NK-92 (cell line): ENCODE data around the gene GPR162.

ENCODE experiments used
- DNase-seq: peaks from one replicate; lab custom pipeline; 2025; ENCODE audit not compliant: unreplicated experiment; lab: John Stamatoyannopoulos, UW

Gene GPR162, protein sequence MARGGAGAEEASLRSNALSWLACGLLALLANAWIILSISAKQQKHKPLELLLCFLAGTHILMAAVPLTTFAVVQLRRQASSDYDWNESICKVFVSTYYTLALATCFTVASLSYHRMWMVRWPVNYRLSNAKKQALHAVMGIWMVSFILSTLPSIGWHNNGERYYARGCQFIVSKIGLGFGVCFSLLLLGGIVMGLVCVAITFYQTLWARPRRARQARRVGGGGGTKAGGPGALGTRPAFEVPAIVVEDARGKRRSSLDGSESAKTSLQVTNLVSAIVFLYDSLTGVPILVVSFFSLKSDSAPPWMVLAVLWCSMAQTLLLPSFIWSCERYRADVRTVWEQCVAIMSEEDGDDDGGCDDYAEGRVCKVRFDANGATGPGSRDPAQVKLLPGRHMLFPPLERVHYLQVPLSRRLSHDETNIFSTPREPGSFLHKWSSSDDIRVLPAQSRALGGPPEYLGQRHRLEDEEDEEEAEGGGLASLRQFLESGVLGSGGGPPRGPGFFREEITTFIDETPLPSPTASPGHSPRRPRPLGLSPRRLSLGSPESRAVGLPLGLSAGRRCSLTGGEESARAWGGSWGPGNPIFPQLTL

DNA sequence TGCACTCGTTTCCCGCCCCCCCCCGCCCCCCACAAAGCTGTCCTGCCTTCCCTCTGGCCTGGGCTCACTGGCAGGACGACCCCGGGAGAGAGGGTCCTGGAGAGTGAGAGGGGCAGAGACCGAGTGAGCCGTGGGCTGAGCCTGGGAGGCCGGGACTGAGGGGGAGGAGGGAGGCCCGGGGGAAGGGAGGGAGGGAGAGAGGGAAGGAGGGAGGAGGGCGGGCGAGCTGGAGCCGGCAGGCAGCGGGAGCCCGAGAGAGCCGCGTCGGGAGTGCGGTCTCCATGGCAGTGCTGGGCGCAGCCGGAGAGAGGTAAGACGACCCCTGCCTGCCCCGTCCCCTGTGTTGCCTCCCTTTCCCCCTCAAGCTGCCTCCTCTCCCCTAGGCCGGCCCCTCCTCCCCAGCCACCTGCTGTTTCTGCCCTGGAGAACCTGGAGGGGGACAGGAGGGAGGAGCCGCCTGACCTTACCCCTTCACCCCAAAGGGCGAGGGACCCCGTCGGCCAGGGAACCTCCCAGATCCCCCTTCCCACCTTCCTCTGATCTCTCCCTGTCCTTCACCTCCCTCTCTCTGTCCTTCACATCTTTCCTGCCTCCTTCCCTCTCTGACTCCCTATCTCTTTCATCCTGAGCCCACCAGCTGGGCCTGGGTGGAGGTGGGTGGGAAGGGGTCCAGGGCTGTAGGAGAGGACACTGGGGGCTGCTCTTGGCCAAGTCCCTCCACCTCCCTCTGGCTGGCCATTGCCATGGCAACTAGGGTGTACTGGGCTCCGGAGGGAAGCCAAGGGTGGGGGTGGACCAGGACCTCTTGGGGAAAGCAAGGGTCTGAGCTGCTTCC lies at the start of gene GPR162:
TSS of gene GPR162 (plus strand) at position 231 of the 835 bp plus-strand sequence. CDS start 2,078 bp downstream, outside the sequence.
- no peak for DNase-seq

DNA sequence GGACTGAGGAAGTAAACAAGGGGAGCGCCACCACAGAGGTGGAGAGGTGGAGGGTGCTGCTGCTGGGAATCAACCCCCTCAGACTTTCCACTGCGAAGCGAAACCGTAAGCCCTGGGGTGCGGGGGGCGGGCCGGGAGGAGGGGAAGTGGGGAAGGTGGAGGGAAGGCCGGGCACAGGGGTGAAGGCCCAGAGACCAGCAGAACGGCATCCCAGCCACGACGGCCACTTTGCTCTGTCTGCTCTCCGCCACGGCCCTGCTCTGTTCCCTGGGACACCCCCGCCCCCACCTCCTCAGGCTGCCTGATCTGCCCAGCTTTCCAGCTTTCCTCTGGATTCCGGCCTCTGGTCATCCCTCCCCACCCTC lies 49.3 kb upstream of the GPR162 start, which contains the start of gene LAG3:
TSS of gene LAG3 (plus strand) at position 190 of the 365 bp plus-strand sequence. CDS start 333 bp downstream, outside the sequence.
- DNase-seq = no peak

DNA sequence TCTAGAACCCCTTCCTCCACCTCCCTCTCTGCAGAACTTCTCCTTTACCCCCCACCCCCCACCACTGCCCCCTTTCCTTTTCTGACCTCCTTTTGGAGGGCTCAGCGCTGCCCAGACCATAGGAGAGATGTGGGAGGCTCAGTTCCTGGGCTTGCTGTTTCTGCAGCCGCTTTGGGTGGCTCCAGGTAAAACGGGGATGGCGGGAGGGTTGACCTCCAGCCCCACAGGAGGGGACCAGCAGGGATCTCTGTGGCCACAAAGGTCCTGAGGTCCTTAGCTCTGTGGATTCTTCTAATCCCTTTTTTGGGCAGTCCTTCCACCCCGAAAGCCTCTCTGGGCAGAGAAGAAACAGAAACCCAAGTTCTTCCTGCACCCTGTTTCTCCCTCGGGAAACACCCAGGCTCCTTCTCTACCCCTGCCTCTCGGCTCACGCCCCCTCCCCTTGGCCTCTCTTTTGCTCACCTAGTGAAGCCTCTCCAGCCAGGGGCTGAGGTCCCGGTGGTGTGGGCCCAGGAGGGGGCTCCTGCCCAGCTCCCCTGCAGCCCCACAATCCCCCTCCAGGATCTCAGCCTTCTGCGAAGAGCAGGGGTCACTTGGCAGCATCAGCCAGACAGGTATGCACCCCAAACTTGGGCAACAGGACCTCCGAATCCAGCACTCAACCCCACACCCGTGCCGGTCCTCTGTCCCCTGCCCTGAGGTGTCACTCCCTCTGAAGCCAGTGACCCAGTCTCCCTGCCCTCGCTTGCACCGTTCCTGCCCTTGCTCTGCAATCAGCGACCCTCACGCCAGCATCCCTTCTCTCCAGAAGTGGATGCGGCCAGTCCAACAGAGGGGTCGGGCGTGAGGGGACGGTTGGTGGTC lies 48.7 kb upstream of the GPR162 start:
- no peak for DNase-seq

DNA sequence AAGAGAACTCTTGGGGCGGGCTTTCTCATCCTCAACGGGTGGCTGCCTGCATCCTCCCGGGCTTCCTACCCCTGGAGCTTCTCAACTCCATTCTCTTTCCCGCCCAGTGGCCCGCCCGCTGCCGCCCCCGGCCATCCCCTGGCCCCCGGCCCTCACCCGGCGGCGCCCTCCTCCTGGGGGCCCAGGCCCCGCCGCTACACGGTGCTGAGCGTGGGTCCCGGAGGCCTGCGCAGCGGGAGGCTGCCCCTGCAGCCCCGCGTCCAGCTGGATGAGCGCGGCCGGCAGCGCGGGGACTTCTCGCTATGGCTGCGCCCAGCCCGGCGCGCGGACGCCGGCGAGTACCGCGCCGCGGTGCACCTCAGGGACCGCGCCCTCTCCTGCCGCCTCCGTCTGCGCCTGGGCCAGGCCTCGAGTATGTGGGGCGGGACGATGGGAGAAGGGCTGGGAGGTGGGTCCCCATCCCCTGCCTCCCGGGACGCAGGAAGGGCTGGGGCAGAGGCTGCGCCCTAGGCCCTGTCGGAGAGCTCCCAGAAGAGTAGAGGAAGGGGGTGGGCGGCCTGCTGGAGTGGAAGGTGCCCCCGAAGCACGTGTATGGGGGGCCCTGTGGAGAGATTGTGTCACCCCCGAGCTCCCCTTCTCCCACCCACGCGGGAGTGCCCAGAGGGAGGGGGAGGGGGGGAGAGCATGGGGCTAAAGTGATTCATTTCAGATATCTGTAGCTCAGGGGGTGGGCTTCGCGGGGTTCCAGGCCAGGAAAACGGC lies 47.9 kb upstream of the GPR162 start:
- DNase-seq = no peak

DNA sequence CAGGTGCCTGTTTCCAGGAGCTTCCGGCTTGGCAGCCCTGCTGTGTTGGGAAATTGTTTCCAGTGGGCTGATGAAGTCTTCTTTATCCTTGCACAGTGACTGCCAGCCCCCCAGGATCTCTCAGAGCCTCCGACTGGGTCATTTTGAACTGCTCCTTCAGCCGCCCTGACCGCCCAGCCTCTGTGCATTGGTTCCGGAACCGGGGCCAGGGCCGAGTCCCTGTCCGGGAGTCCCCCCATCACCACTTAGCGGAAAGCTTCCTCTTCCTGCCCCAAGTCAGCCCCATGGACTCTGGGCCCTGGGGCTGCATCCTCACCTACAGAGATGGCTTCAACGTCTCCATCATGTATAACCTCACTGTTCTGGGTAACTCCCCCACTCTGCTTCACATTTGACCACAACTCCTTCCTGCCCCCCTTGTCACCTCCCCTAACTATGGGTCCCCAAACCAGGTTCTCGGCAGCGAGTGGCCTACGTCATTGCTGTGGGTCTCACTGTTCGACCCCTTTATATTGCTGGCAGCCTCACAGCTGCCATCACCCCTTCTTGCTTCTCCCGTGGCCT lies 47.0 kb upstream of the GPR162 start:
- no peak for DNase-seq

DNA sequence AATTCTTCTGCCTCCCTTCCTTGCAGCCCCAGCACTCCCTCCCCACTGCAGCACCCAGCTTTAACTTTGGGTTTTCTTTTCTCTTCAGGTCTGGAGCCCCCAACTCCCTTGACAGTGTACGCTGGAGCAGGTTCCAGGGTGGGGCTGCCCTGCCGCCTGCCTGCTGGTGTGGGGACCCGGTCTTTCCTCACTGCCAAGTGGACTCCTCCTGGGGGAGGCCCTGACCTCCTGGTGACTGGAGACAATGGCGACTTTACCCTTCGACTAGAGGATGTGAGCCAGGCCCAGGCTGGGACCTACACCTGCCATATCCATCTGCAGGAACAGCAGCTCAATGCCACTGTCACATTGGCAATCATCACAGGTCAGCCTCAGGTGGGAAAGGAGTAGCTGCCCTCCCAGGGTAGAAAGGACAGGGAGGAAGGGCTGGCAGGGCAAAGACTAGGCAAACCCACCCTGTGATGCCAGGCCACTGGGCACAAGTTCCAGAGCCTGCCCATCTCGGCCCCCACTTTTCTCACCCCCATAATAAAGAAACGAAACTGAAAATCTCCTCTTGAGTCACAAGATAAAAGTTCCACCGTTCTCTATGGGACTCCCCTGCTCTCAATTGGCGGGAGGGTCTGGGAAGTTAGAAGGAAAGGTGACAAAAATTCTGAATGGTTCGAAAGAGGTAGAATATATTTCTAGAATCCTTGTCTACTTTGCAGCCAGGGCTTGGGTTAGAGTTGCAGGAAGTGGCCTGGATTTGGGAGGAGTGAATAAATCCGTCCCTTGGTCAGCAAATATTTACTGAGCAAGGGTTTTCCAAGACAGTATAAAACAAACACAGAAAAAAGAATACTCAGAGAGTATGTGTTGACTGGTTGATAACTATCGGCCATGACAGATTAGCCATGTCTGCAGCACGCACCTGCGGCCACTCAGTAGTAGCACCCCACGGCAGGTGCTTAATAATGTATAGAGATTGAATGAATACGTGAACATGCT lies 46.1 kb upstream of the GPR162 start:
- no peak for DNase-seq

DNA sequence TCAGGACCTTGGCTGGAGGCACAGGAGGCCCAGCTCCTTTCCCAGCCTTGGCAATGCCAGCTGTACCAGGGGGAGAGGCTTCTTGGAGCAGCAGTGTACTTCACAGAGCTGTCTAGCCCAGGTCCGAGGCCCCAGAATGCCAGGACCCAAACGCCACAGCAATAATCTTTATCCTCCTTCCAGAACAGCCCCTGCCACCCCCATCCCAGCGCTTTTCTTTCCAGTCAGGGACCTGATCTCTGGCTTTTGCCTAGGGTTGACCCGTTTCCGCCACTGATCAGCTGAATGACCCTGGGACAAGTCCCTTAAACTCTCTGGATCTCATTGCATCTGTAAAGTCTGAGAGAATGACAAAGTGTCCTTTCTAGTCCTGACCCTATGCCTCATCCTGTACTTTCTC lies 44.2 kb upstream of the GPR162 start:
- no peak for DNase-seq

DNA sequence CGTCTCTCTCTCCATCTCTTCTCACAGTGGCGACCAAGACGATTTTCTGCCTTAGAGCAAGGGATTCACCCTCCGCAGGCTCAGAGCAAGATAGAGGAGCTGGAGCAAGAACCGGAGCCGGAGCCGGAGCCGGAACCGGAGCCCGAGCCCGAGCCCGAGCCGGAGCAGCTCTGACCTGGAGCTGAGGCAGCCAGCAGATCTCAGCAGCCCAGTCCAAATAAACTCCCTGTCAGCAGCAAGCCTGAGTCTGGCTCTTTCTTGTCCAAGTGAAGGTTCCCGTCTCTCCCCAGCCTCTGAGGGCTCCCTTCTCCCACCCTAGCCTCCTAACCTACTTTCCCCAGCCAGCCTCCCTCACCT lies 43.4 kb upstream of the GPR162 start:
- no peak for DNase-seq

DNA sequence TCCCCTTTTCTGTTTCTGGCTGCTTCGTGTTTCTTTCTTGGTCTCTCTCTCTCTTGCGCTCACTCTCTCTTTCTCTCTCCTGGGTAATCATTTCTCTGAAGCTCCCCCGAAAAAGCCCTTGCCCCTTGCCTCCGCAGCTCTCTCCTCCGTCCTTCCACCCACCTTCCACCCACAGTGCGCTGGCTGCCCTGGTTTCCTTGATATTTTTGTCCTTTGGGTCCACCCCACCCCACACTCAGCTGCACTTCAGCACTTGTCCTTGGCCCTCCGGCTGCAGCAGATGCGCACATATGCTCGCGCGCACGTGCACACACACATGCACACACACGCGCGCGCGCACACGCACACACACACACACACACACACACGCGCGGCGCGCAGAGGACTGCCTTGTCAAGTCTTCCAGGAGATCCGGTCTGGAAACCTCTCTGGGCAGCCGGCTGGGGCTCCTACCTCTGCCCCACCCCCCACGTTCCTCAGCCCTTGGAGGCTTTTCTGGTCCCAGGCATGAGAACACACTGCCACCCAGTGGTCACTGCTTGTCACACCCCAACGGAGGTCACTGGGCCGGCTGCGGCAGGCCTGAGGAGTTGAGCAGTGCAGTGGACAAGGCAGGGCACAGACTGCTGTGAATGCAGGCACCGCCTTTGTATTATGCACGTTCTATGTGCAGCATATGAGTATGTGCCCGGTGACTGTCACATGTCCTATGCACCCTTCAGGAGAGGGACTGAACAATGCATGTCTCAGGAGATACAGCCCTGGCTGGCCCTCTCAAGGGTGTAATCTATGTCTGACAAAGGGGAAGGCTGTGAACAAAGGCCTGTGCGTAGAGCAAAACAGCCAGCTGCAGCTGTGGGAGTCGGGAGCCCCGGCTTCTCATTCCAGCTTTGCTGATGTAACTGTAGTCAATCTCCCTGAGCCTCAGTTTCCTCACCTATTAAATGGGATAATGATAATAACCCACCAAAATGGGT lies 42.8 kb upstream of the GPR162 start:
- DNase-seq = peak; percentile 18

DNA sequence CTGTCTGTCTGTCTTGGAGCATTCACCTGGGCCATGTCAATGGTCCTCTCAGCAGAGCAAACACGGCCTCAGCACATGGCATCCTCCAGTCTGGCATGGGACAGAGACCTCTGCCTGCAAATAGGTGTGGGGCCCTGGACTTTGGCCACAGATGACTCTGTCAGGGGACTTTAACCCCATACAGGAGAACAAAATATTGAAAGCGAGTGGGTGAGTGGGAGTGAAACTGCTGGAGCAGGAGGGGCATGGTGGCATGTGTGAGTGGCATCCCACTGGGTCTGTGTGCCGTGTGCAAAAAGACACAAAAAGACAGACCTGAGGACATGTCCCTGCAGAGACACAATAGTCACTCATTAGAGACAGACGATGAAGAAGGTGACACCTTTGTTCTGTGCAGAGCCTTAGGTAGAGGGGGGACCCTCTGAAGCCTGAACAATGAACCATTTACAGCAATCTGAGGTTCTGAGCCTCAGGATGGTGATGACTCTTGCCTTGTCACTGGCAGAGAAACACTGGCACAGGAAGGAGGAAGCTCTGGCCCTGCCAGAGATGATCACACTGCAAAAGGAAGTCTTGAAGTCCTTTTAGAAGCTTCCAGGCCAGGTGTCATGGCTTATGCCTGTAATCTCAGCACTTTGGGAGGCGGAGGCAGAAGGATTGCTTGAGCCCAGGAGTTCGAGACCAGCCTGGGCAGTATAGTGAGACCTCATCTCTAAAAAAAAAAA lies 41.8 kb upstream of the GPR162 start:
- no peak for DNase-seq

DNA sequence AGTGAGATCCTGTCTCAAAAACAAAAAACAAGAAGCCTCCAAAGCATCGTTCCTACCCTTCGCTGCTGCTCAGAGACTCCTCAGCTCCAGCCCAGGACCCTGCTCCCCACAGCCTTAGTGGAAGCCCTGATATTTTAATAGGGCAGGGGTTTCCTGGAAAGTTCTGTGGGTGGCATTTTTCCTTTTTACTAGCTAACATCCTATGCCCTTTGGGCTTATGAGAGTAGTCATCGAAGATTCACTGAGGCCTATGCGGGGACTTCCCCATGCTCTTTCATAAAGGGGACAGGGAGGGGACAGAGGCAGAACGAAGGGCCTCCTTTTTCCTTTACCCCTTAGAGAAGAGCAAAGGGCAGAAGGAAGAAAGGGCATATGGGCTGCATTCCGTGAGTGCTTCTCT lies 41.0 kb upstream of the GPR162 start:
- no peak for DNase-seq

DNA sequence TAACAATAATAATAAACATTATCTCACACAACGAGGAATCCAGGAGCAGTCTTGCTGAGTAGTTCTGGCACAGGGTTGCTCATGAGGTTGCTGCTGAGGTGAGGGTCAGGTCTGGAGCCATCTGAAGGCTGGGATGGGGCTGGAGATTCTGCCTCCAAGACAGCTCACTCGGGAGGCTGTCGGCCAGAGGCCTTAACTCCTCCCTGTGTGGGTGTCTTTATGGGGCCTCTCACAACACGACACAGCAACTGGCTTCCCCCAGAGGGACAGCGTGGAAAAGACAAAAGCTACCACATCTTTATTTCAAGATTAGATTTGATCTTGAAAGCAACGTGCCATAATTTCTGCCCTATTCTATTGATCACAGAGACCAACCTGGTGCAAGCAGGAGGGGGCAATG lies 39.5 kb upstream of the GPR162 start:
- DNase-seq = no peak

DNA sequence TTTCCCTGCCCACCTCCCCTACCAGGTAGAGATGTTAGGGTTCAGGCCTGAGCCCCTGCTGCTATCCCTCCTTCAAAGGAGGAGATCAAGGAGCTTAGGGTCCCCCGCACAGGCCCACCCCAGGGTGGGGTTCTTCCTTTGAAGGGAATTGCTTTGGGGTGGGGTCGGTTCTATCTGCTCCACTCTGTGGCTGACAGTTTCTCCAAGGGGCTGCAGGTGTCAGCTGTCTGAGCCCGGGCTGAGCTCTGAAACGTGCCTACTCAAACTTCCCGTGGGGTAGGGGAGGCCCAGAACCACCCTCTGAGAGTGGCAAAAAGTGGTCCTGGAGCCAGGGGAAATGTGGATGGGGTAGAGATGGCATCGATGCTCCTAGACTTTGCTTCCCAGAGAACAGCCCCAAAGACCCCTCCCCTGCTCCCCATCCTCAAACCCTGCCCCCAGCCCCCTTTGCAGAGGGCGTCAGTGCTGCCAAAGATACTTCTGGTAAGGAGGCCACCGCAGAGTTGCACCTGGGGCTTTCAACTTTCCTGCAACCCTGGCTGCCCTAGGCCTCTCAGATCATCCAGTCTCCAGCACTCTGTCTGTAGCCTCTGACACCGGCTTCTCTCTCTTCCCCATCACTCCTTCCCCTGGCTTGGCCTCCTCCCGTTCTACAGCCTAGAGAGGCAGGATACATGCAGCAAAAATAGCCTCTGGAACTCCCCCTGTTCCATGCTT lies 38.6 kb upstream of the GPR162 start:
- DNase-seq = no peak

DNA sequence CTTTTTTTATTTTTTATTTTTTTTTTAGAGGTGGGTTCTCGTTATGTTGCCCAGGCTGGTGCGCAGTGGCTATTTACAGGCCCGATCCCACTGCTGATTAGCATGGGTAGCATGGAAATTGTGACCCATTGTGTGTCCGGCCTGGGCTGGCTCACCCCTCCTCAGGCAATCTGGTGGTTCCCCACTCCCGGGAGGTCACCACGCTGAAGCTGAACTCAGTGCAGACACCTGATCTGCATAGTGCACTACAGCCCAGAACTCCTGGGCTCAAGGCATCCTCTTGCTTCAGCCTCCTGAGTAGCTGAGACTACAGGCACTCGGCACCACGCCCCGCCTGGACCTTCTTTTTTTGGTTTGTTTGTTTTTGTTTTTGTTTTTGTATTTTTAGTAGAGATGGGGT lies 37.8 kb upstream of the GPR162 start:
- no peak for DNase-seq

DNA sequence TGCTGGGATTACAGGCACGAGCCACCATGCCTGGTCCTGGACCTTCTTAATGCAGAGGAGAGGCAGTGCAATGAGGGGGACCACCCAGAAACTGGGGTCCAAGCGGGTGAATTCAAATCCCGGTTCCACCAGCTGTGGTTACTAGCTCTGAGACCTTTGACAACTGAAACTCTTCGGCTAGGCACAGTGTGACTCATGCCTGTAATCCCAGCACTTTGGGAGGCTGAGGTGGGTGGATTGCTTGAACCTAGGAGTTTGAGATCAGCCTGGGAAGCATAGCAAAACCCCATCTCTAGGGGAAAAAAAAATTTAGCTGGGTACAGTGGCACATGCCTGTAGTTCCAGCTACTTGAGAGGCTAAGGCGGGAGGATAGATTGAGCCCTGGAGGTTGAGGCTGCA lies 37.3 kb upstream of the GPR162 start:
- DNase-seq = no peak

DNA sequence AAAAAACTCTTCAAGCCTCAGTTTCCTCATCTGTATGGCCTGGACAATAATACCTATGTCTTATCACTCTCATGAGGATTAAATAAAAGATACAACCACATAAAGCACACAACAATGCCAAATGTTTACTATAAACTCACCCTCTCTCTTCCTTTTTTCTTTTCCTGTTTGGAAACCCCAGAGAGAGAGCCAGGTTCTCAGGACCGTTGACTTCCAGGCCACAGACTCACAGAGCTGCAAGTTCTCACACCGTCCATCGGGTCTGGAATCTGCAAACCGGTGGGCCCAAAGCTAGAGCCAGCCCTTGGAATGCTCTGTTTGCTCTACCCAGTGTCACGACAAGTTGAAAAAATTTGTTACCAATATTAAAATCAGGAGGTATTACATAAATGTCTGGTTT lies 36.9 kb upstream of the GPR162 start:
- DNase-seq = no peak
